Measurements from ENCODE around the gene CAPG. TPM values are rescaled to one million over a fixed set of nuclear protein-coding genes. Genes with fewer than 3 reads are reported as not detected.

Gene CAPG
- total RNA-seq, 1 donor from 2014 or later = 701 TPM

- no peaks in the 10 kb centered on the region for H3K36me3 ChIP-seq (ENCODE audit: control insufficient read depth, insufficient read depth, low read length)
- FAIRE-seq = no peak
- no peak overlapping the region for H3K4me3 ChIP-seq (ENCODE audit: low read depth, low read length)
- no peak for TF ChIP-seq CTCF (IDR thresholded peaks at IDR 0.05; ENCODE audit: insufficient read depth, low read length, severe bottlenecking)
- DNase-seq (ENCODE audit: low read depth) = no peak
- H3K27me3 ChIP-seq (ENCODE audit: control insufficient read depth, insufficient read depth, low read length) = no peaks in the 10 kb centered on the region
Observed at GRCh38 chr2:85425588-85425987, 15.4 kb upstream of the CAPG start.

- FAIRE-seq = no peak
- H3K27me3 ChIP-seq (ENCODE audit: control insufficient read depth, insufficient read depth, low read length) = no peaks in the 10 kb centered on the region
- no peak for DNase-seq (ENCODE audit: low read depth)
- H3K36me3 ChIP-seq (ENCODE audit: control insufficient read depth, insufficient read depth, low read length) = no peaks in the 10 kb centered on the region
- no peak overlapping the region for H3K4me3 ChIP-seq (ENCODE audit: low read depth, low read length)
- TF ChIP-seq CTCF (IDR thresholded peaks at IDR 0.05; ENCODE audit: insufficient read depth, low read length, severe bottlenecking) = no peak
Observed at GRCh38 chr2:85423525-85423924, 13.4 kb upstream of the CAPG start.

DNA sequence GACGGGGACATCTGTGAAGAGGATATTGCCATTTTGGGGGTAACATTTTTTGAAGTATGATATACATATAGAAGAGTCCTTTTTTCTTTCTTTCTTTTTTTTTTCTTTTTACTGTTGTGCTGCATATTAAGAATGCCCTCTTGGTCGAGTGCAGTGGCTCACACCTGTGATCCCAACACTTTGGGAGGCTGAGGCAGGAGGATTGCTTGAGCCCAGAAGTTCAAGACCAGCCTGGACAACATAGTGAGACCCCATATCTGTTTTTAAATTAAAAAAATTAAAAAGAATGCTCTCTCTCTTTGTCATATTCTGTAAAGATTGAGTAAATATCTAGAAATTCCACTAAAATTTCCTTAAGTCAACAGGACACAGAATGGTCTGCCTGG is 11.9 kb upstream of the CAPG start:
- H3K36me3 ChIP-seq (ENCODE audit: control insufficient read depth, insufficient read depth, low read length) = no peaks in the 10 kb centered on the region
- no peaks in the 10 kb centered on the region for H3K27me3 ChIP-seq (ENCODE audit: control insufficient read depth, insufficient read depth, low read length)
- FAIRE-seq (no peak), DNase-seq (ENCODE audit: low read depth) (no peak)
- no peak for TF ChIP-seq CTCF (IDR thresholded peaks at IDR 0.05; ENCODE audit: insufficient read depth, low read length, severe bottlenecking)
- H3K4me3 ChIP-seq (ENCODE audit: low read depth, low read length) = no peak overlapping the region

GRCh38 chr2:85421260-85422071 is 11.3 kb upstream of the CAPG start:
- no peak for TF ChIP-seq CTCF (IDR thresholded peaks at IDR 0.05; ENCODE audit: insufficient read depth, low read length, severe bottlenecking)
- peak; percentile 90 for DNase-seq (ENCODE audit: low read depth)
- H3K4me3 ChIP-seq (ENCODE audit: low read depth, low read length) = no peak overlapping the region
- H3K27me3 ChIP-seq (ENCODE audit: control insufficient read depth, insufficient read depth, low read length) = no peaks in the 10 kb centered on the region
- no peak for FAIRE-seq
- H3K36me3 ChIP-seq (ENCODE audit: control insufficient read depth, insufficient read depth, low read length) = no peaks in the 10 kb centered on the region

GRCh38 chr2:85420536-85421259 is 10.5 kb upstream of the CAPG start:
- Histone ChIP-seq H3K36me3 (ENCODE audit: control insufficient read depth, insufficient read depth, low read length) (no peaks in the 10 kb centered on the region), H3K27me3 (ENCODE audit: control insufficient read depth, insufficient read depth, low read length) (no peaks in the 10 kb centered on the region), H3K4me3 (ENCODE audit: low read depth, low read length) (no peak overlapping the region)
- DNase-seq (ENCODE audit: low read depth) (peak; percentile 54), FAIRE-seq (no peak)
- peak; percentile 98 for TF ChIP-seq CTCF (IDR thresholded peaks at IDR 0.05; ENCODE audit: insufficient read depth, low read length, severe bottlenecking)

All from bronchial epithelial cell (primary cell).